Stimulated activated CD8-positive, alpha-beta memory T cell treated with anti-CD3 and anti-CD28 coated beads, Interleukin-4, amount 100 ng/mL, for 4 hours (primary cell): ENCODE data around the gene HELT.
"Not testable (repeated sequence)": the region's sequence is repeated elsewhere in the genome, so short reads cannot be mapped to it uniquely, and the experiment has no call there.

ENCODE experiments used
- DNase-seq, 2 donors: peaks; one replicate each; pipeline ENCODE4 v3.0.0-alpha.2; 2020; ENCODE audit warnings: low read depth in 2 of 2, low spot score in 1 of 2

Gene HELT

DNA sequence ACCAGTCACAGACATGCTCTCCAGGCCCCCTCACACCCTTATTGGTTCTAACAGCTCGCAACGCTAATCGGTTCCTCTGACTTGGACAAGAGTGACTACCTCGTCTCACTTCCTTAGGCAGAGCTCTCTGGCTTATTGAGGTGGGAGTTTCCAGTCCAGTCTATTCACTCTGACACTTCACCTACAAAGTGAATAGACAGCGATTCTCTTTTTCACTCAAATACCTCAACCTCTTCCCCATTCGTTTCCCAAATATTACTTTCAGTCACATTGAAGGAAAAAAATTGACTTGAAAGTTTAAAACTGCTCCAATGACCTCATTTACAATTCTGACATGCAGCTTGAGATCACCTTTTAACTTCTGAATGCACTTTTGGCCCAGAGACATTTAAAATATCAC is 17.7 kb downstream of the HELT start:
- no peak for DNase-seq

DNA sequence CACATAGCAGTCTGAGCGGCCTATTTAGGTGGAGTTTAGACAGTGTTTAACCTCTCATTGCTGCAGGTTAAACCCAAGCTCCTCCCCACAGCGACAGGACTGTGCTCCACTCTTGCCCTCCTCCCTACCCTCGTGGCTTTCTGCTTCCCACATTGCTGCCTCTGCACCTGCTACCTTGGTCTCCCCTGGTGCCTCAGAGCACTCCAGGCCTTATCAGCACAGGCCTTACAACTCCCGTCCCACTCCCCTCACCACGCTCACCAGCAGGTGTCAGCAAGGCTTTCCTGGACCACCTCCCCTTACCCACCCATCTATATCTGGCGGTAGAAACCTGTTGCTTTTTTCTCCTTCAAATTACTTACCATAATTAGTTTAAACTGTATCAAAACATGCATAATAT is 18.6 kb downstream of the HELT start:
- no peak for DNase-seq

DNA sequence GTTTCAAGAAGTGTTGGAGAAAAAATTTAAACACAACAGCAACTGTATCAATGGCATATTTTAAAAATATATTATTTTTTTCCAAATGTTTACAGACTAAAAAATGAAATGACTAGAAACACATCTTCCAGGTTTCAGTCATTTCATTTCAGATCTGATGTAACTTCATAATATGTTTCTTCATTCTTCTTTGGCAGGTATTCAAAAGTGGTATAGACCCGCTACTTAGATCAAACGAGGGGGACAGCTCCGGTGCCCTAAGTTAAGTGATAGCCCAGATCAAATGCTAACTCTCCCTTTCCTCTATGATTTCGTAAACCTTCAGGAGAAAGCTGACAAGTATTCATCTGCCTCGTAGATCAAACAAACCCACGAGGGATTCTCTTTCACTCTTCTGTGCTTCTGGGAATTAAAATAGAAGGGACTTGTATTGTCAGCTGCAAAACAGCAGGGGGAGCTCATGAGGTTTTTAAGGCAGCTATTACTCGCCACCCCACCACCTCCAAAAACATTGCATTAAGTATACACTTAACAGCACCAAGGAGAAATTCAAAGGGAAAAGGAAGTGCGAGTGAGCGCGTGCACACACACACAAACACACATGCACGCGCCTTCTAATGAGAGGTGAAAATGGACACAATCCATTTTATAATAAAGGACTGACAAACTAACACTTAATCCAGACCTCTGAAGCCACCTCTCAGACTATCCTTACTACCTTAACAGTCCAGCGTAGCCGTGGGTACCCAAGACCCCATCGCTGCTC is 21.4 kb downstream of the HELT start:
- DNase-seq = peak in 1 of 2 donors; percentile 8

DNA sequence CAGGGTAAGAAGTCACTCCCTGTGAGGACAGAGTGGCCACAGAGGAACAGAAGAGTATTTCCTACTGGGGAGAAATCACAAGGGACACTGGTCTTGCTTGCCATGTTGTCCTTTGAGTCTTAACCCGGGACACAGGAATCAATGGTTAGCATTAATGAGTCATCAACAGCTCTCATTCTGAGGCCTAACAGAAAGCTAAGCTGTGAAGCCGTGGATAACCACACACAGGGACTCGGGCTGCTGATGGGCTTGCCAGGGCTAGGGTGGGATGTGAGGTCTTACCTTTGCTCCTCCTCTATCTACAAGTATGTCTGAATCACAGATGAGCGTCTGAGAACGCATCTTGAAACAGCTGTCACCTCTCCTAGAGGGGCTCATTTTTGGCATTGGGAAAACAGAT is 22.2 kb downstream of the HELT start:
- no peak for DNase-seq

DNA sequence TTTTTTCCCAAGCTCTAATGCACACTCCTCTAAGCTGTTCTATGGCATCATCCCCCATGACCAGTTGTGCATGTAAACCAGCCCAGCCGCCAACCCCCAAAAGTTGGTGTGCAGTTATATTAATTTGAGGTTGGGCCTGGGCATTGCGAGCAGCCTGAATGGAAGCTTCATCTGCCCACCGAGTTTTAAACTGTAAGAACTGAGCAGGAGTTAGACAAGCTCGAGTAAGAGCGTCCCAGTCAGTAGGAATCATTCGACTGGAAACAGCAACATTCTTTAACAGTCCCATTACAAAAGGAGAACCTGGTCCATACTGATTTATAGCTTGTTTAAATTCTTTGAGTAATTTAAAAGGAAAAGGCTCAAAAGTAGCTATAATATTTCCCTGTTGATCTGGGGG is 32.0 kb downstream of the HELT start:
- not testable (repeated sequence) for DNase-seq

DNA sequence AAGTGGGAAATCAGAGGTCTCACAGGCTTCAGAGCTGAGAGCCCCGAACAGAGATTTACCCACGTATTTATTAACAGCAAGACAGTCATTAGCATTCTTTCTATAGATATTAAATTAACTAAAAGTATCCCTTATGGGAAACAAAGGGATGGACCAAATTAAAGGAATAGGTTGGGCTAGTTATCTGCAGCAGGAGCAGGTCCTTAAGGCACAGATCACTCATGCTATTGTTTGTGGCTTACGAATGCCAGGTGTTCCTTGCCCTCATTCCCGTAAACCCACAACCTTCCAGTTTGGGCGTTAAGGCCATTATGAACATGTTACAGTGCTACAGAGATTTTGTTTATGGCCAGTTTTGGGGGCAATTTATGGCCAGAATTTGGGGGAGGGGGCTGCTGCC is 33.0 kb downstream of the HELT start:
- DNase-seq = not testable (repeated sequence)

DNA sequence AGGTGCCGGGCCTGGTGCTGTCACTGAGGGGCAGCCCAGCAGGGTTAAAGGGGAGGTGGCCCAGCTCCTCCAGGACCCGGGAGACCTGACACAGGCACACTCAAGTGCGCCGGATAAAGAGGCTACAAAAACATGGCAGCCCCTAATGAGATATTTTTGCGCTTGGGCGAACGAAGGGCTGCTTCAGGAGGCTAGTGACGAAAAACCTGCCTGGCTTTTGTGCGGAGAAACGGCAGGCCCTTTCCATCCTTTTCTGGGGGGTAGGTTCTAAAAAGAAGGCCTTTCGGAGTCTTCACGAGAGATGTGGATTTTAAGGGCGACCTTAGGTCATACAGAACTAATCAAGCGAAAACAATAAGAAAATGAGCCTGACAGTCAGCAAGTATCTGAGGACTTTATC is 35.5 kb downstream of the HELT start:
- DNase-seq = no peak

DNA sequence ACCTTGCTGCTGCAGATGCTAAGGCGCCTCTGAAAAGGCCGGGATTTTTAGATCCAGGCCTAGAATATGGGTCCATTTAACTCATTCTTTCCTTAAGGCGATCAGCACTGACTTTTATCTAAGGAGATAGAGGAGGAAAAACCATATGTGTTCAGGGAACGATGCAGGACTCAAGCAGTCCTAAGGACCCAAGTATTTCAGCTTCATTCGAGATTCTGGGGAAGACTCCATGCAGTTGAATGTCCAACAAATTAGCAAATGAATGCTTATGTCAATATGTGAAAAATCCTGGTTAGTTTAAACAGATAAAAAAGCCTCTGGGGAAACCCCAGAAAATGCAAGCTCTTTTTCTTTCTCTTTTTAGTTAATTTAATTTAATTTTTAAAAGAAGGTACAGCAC is 36.0 kb downstream of the HELT start:
- DNase-seq = no peak

DNA sequence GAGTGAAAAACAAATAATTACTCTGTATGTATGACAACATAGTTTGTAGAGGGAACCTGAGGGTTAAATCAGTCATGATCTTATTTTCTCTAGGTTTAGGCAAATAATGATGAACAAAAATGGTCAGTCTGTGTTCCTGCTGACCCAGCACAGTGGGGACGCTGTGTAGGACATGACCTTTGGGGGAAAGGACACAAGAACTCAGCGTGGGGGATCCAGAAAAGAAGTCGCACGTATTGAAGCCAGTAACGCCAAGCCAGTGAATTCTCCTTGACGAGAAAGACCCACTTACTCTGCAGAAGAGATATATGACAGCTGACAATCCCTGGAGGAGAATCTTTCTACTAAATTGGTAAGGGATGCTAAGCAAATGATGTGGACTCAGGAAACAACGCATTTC is 36.6 kb downstream of the HELT start:
- no peak for DNase-seq

DNA sequence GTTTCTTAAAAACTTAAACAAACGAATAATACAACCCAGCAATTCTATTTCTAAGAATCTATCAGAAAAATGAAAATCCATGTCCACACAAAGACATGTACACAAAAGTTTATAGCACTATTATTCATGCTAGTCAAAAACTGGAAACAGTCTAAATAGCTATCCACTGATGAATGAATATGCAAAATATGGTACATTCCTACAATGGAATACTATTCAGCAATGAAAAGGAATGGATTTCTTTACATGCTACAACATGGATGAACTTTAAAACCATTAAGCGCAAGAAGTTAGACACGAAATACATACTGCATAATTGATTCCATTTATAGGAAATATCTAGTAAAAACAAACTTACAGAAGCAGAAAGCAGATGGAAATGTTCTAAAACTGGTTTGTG is 43.3 kb downstream of the HELT start:
- DNase-seq = no peak

DNA sequence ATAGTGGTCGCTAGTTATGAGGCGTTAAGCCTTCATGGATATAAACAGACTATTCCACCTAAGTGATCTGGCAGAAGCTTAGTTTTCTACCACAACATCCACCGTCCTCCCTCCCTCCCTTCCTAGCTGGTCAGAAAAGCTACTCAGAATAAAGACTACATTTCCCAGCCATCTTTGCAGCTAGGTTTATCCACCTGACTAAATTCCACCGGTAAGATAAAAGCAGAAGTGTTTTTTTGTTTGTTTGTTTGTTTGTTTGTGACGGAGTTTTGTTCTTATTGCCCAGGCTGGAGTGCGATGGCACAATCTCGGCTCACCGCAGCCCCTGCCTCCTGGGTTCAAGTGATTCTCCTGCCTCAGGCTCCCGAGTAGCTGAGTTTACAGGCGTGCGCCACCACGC is 44.3 kb downstream of the HELT start:
- DNase-seq = no peak

DNA sequence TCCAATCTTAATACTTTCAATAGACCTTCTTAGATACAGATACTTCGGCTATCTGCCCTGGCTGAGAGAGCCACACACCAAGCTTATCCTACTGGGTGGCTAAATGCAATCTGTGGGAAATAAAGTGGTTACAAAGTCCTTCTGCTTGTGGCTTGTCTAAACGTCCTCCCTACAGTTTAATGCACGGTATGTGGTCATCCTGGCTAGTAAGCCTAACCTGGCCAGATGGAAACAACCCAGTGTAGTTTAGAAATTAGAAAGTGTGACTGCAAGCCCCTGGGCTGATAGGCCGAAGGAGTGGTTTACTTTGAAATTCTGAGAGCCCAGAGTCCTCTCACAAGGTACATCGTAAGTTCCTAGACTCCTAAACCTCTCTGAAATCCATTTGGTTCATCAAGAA is 47.9 kb downstream of the HELT start:
- no peak for DNase-seq

DNA sequence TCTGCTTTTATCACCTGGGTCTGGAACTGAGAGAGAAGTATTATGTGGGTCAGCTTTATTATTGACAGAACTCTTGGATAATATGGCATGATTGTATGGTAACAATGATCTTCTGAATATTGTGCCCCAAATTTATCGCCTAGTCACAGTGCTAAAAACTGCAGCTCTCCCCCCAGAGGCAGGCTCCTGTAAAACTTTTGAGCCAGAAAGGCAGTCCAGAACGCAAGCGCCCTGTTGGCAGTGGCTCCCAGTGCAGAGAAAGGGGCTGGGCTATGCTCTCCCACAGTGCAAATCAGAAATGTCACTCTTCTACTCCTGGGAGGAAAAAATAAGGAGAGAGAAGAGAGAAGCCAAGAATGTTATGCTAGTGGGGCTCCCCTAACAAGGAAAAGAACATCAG is 50.5 kb downstream of the HELT start:
- no peak for DNase-seq
